Islet precursor cell (in vitro differentiated cells): ENCODE data around the gene ATL2.
"Not testable (repeated sequence)": the region's sequence is repeated elsewhere in the genome, so short reads cannot be mapped to it uniquely, and the experiment has no call there.

Experiments
- DNase-seq: peaks from one replicate; pipeline ENCODE4 v3.0.0-alpha.2; 2018

Gene ATL2

GRCh38 chr2:38377050-38377828, at the start of gene ATL2:
TSS of gene ATL2 (minus strand) at chr2:38377273. CDS start at chr2:38377260, 13 bp downstream.
- DNase-seq: peak; percentile 97

DNA sequence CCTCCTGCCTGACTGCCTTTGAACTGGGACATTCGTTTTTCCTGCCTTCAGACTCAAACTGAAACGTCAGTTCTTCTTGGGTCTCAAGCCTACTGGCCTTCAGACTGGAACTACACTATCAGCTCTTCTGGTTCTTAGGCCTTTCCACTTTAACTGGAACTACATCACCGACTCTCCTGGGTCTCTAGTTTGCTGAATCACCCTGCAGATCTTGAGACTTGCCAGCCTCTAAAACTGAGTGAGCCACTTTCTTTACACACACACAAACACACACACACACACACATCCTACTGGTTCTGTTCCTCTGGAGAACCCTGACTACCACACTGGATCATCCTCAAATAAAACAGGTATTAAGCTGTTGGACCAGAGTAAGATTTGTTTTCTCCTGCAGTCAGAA, 46.7 kb upstream of the ATL2 start:
- DNase-seq: no peak

DNA sequence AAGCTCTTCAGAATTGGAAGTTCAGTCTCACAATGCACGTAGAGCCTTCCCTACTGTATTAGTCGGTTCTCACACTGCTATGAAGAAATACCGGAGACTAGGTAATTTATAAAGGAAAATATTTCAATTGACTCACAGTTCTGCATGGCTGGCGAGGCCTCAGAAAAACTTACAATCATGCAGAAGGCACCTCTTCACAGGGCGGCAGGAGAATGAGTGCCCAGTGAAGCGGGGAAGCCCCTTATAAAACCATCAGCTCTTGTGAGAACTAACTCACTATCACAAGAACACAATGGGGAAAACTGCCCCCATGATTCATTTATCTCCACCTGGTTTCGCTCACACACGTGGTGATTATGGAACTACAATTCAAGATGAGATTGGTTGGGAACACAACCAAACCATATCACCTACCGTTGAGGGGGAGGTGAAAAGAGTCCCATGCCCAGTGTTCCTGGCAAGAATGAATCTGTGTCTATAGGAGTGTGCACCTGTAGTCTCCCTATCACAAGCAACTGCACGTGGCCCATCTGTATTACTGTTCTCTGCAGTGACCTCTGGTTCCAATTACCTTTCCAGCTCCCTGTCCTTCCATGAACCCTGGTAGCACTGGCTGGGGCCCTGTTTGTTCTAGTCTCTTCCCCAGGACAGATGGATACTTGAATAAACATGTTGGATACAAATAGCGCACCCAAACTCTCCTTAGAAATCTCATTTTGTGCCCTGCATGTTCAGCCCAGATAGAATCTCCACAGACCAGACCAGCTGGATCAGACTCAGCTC, 44.4 kb upstream of the ATL2 start:
- DNase-seq: no peak

- DNase-seq: no peak
Observed at GRCh38 chr2:38419499-38419898, 42.4 kb upstream of the ATL2 start.

GRCh38 chr2:38418735-38419134, 41.7 kb upstream of the ATL2 start:
- no peak for DNase-seq

DNA sequence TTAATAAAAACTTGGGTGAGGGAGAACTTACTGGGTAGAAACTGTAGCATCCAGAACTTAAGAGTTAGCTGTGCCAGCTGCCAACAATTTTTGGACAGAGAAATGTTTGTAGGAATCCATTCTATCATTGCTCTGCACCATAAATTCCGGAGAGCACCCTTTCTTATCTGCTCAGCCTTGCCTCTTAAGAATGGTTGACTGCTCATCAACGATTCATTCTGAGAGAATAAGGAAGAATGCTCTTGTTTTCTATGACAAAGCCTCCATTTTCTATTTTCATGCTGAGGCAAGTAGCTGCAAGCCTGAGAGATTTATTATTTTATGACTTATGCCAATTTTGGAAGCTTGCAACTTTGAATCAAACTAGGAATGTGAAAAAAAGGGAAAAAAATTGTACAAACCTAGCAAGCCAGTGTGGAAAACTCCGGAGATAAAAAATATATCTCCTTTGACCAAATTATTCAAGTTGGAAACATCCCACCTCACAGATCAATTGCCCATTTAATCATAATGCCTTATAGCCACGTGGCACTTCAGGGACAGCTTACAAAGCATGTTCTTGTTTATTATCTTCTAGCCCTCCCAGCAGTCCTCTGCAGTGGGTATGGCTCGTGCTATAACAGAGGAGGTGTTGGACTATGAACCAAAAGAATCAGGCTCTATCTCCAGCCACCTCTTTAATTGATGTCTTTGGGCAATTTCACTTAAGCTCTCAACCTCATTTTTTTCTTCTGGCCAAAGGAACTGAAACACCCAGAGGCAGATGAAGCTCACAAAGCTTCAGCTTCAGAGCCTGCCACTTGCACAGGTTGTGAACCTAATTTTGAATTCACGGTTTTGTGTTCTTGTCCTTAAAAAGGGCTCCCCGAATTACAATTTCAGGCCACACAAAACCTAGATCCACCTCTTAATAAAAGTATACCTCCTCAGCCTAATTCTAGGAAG, 40.9 kb upstream of the ATL2 start:
- DNase-seq: no peak

DNA sequence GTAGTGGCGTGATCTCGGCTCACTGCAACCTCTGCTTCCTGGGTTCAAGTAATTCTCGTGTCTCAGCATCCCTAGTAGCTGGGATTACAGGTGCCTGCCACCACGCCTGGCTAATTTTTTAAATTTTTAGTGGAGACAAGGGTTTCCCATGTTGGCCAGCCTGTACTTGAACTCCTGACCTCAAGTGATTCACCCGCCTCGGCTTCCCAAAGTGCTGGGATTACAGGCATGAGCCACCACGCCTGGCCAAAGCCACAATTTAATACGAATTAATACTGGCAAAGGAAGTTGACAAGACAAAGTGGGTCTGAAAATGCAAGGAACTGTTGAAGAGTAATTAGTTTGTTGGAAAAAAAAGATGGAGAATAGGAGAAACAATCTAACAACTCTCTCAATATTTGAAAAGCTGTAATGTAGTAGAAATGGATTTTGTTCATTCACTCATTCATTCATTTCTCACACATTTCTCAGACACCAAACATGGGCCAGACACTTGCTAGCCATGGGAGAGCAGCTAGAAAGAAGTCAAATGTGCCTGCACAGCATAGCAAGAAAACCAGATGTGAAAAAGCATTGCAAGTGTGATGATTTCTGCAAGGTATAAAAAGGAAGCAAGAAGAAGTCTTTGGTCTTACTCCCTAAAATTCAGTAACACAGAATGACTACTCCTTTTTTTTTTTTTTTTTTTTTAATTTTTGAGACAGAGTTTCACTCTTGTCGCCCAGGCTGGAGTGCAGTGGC, 39.4 kb upstream of the ATL2 start:
- DNase-seq: no peak

DNA sequence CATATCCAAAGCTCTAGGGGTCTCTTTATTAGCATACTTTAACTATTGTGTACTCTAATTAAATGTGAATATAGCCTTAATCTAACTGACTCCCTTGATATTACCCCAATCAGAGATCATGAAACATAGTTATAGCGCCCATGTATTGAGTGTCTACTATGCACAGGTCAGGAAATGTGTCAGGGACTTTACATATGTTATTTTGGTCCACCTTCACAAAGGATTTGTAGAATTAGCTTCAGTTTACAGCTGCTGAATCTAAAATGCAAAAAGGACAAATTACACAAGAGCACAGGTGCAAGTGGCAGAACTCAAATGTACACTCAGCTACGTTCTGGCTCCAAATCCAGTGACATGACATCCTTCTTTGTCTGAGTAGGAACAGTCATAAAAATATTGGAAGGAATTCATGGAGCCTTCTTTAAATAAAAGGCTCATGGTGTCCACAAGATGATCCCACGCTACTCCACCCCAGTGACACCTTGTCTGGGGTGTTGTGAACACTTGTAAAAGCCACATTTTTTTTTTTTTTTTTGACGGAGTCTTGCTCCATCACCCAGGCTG, 38.7 kb upstream of the ATL2 start:
- DNase-seq: no peak

GRCh38 chr2:38415023-38415422, 38.0 kb upstream of the ATL2 start:
- DNase-seq: no peak

DNA sequence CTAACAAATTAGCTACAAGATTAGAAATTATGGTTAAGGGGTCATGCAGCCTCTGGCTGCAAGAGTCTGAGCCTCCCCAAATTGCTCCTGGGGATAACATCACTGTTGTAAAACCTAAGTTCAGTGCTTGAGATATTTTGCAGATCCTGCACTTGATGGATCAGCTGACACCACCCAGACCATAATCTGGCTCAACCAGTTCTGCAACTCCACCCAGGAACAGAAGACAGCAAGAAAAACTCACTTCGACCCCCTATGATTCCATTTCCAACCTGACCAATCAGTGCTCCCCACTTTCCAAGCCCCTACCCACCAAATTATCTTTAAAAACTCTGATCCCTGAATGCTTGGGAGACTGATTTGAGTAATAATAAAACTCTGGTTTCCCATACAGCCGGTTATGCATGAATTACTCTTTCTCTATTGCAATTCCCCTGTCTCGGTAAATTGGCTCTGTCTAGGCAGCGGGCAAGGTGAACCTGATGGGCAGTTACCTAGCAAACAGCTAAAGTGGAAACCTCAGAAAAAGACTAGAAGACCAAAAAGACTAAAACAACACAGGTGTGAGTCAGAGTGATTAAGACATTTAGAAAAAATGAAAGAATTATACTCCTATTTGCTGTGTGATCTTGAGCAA, 35.3 kb upstream of the ATL2 start:
- not testable (repeated sequence) for DNase-seq

GRCh38 chr2:38409156-38410102, 32.4 kb upstream of the ATL2 start:
- DNase-seq: peak; percentile 50

- no peak for DNase-seq
Observed at GRCh38 chr2:38407111-38407682, 30.1 kb upstream of the ATL2 start.

DNA sequence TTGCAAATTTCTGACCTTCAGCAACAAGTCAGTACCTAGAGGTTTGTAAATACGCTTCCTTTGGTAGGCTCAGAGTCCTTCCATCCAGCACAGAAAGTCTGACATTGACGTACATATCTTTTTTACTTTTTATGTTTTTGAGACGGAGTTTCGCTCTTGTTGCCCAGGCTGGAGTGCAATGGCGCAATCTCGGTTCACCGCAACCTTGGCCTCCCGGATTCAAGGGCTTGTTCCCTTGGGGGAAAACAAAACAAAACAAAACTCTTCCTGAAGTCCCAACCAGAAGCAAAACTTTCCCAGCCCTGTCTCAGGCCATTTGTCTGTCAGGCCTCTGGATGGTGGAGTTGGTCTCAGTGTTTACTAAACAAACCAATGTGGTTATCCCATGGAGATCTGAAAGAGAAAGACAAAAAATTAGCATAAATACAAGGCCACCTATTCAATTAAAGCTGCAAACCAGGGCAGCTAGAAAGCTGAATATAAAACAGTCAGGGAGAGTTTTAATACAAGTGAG, 29.6 kb upstream of the ATL2 start:
- no peak for DNase-seq

GRCh38 chr2:38405917-38406596, 29.0 kb upstream of the ATL2 start:
- no peak for DNase-seq

DNA sequence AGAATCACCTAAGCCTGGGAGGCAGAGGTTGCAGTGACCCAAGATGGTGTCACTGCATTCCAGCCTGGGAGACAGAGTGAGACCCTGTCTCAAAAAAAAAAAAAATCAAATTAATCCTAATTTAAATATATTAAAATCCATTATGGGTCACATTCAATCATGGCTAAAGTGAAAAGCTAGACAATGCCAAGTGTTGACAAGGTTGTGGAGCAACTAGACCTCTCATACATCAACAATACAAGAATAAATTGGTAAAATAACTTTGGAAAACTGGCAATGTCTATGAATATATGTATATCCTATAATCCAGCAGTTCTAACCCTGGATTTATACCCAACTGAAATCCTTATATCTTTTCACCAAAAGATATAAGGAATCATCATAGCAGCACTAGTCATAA, 23.4 kb upstream of the ATL2 start:
- no peak for DNase-seq

DNA sequence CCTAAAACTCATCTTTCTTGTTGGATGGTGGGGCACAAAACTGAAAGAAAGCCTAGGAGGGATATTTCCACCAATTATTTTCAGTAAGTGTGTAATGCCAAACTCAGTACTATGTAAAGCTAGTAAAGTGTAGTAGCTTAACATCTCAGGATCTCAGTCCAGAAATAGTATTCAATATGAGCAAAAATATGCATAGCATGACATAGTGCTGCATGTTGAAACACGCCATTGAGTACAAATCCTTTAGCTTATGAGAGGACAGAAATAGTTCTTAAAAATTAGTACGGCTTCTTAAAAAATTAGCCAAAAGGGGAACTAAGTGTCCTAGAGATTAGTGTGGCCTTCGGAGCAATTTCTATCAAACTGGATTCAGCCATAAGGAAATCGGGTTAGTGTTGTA, 21.7 kb upstream of the ATL2 start:
- DNase-seq: no peak

DNA sequence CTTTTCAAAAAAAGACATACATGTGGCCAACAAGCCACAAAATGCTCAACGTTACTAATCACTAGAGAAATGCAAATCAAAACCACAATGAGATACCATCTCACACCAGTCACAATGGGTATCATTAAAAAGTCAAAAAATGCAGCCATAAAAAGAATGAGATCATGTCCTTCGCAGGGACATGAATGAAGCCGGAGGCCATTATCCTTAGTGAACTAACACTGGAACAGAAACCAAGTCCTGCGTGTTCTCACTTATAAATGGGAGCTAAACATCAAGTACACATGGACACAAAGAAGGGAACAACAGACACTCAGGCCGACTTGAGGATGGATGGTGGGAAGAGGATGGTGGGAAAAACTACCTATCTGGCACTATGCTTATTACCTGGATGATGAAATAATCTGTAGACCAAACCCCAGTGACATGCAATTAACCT, 17.8 kb upstream of the ATL2 start:
- peak; percentile 66 for DNase-seq

- DNase-seq: peak; percentile 64
Observed at GRCh38 chr2:38394041-38394440, 17.0 kb upstream of the ATL2 start.

GRCh38 chr2:38390947-38391346, 13.9 kb upstream of the ATL2 start:
- DNase-seq: no peak
